HCT116 (cell line): Measurements from ENCODE around the gene PLEK. TPM values are rescaled to one million over a fixed set of nuclear protein-coding genes. Genes with fewer than 3 reads are reported as not detected.

Source experiments
- ATAC-seq: fragments of 200-7000 bp; cut with Tn5 transposase; 2 replicates; pipeline ENCODE4 v1.9.1; 2020; ENCODE audit warnings: mild to moderate bottlenecking, moderate library complexity
- BruUV-seq: library from RNA; stranded (reverse); fragments of 400-500 nt; replicated peaks from 2 replicates; lab custom pipeline; 2021; lab: Mats Ljungman, UMichigan
- CTCF ChIA-PET: fragments of 300-600 bp; sonication (Branson Sonifier 250); formaldehyde crosslinking; loops from one replicate; lab custom pipeline; 2021; ENCODE audit warnings: antibody characterized with exemption; lab: Charles Lee
- POLR2A ChIA-PET: fragments of 300-600, 350-600 bp; sonication (Branson Sonifier 250); formaldehyde crosslinking; loops from one replicate; lab custom pipeline; 2021; ENCODE audit warnings: antibody characterized with exemption; lab: Charles Lee
- RAD21 ChIA-PET, 2 experiments: fragments of 300-600 bp; sonication (Branson Sonifier 250); formaldehyde crosslinking; loops; one replicate each; lab custom pipeline; 2023; ENCODE audit warnings: low total read pairs in 2 of 2; ENCODE audit not compliant: uncharacterized antibody in 2 of 2, unreplicated experiment in 2 of 2, low non-redundant PET in 1 of 2; lab: Charles Lee
- DNase-seq: peaks from one replicate; pipeline ENCODE4 v3.0.0-alpha.2; 2010; ENCODE audit warnings: low read depth, low spot score
- H2AFZ ChIP-seq: fragments of 200-600 bp; shearing (Covaris generic), sonication (generic); 2 replicates; pipeline ENCODE4 v1.6.1; 2017; ENCODE audit warnings: low read depth, mixed run types, mixed read lengths, antibody characterized with exemption, low read length; ENCODE audit not compliant: poor library complexity, severe bottlenecking
- H3K27ac ChIP-seq: 2 replicates; pipeline ENCODE4 v1.5.1; 2012; ENCODE audit warnings: low read depth, low read length
- H3K27me3 ChIP-seq: fragments of 200-600 bp; sonication (generic); 2 replicates; pipeline ENCODE4 v1.6.1; 2016; ENCODE audit warnings: mixed run types, low read length, mixed read lengths; ENCODE audit not compliant: insufficient read depth
- H3K36me3 ChIP-seq, 2 experiments: fragments of 200-500 bp in 1 of 2; fragments of 200-600 bp in 1 of 2; sonication (Bioruptor generic) in 1 of 2; sonication (generic) in 1 of 2; 2 replicates each; pipeline versions ENCODE4 v1.5.1 to v1.6.1; 2014 to 2016; ENCODE audit warnings: low read length in 2 of 2, inconsistent platforms in 1 of 2, mixed read lengths in 1 of 2, mixed run types in 1 of 2; ENCODE audit not compliant: insufficient read depth in 2 of 2, control insufficient read depth in 1 of 2
- H3K4me1 ChIP-seq, 2 experiments: fragments of 200-600 bp in 1 of 2; sonication (generic) in 1 of 2; 2 replicates each; pipeline versions ENCODE4 v1.5.1 to v1.6.1; 2012 to 2017; ENCODE audit warnings: low read length in 2 of 2, inconsistent platforms in 1 of 2, mild to moderate bottlenecking in 1 of 2, mixed read lengths in 1 of 2, mixed run types in 1 of 2, moderate library complexity in 1 of 2; ENCODE audit not compliant: insufficient read depth in 2 of 2, control insufficient read depth in 1 of 2
- H3K4me2 ChIP-seq: fragments of 200-600 bp; sonication (generic); 2 replicates; pipeline ENCODE4 v1.6.1; 2017; ENCODE audit warnings: mixed run types, low read length, mixed read lengths
- H3K4me3 ChIP-seq, 2 experiments: fragments of 200-600 bp in 1 of 2; sonication (generic) in 1 of 2; replicated peaks in 1 of 2; 2 replicates each; pipeline ENCODE4 v1.5.1; 2011 to 2016; ENCODE audit warnings: low read length in 2 of 2, control low read depth in 1 of 2, low read depth in 1 of 2, mild to moderate bottlenecking in 1 of 2, mixed read lengths in 1 of 2, mixed run types in 1 of 2
- H3K79me2 ChIP-seq: fragments of 200-600 bp; sonication (generic); 2 replicates; pipeline ENCODE4 v1.6.1; 2017; ENCODE audit warnings: mild to moderate bottlenecking, mixed run types, low read length, moderate library complexity, mixed read lengths; ENCODE audit not compliant: insufficient read depth
- H3K9ac ChIP-seq: fragments of 200-600 bp; sonication (generic); 2 replicates; pipeline ENCODE4 v1.6.1; 2016; ENCODE audit warnings: low read length, mixed read lengths
- H3K9me2 ChIP-seq: fragments of 200-600 bp; sonication (generic), shearing (Covaris generic); 2 replicates; pipeline ENCODE4 v1.6.1; 2017; ENCODE audit warnings: mixed run types, mild to moderate bottlenecking, moderate library complexity; ENCODE audit not compliant: insufficient read depth
- H3K9me3 ChIP-seq, 2 experiments: fragments of 200-500 bp in 1 of 2; fragments of 200-600 bp in 1 of 2; sonication (Bioruptor generic) in 1 of 2; sonication (generic) in 1 of 2; 2 replicates each; pipeline ENCODE4 v1.6.1; 2014 to 2017; ENCODE audit warnings: low read length in 2 of 2, mixed read lengths in 2 of 2, inconsistent platforms in 1 of 2, low read depth in 1 of 2, mild to moderate bottlenecking in 1 of 2, mixed run types in 1 of 2, moderate library complexity in 1 of 2; ENCODE audit not compliant: control insufficient read depth in 1 of 2, insufficient read depth in 1 of 2
- H4K20me1 ChIP-seq: fragments of 200-600 bp; sonication (generic), shearing (Covaris generic); 2 replicates; pipeline ENCODE4 v1.6.1; 2017; ENCODE audit warnings: mixed run types, mild to moderate bottlenecking, moderate library complexity; ENCODE audit not compliant: insufficient read depth
- ATF3 ChIP-seq: IDR thresholded peaks from 2 replicates; pipeline ENCODE4 v1.6.1; 2012
- CBX3 ChIP-seq: IDR thresholded peaks from 2 replicates; pipeline ENCODE4 v1.6.1; 2012; ENCODE audit warnings: low read depth
- CEBPB ChIP-seq: IDR thresholded peaks from 2 replicates; pipeline ENCODE4 v1.6.1; 2012; ENCODE audit warnings: low read depth
- EGR1 ChIP-seq: IDR thresholded peaks from 2 replicates; pipeline ENCODE4 v1.6.1; 2012; ENCODE audit warnings: low read depth
- EZH2 ChIP-seq: fragments of 200-600 bp; sonication (generic); IDR thresholded peaks from 2 replicates; pipeline ENCODE4 v1.6.1; 2017; ENCODE audit warnings: antibody characterized with exemption, mixed run types
- EZH2phosphoT487 ChIP-seq: fragments of 200-600 bp; IDR thresholded peaks from 2 replicates; pipeline ENCODE4 v1.6.1; 2018; ENCODE audit warnings: antibody characterized with exemption, borderline replicate concordance
- JUND ChIP-seq: IDR thresholded peaks from 2 replicates; pipeline ENCODE4 v1.6.1; 2012
- MAX ChIP-seq: IDR thresholded peaks from 2 replicates; pipeline ENCODE4 v1.6.1; 2012
- POLR2A ChIP-seq: IDR thresholded peaks from 2 replicates; pipeline ENCODE4 v1.7.0; 2011; ENCODE audit warnings: borderline replicate concordance; ENCODE audit not compliant: insufficient read depth, insufficient read length; ENCODE audit errors: extremely low read depth
- RAD21 ChIP-seq: IDR thresholded peaks from 2 replicates; pipeline ENCODE4 v1.6.1; 2012; ENCODE audit warnings: low read depth, mild to moderate bottlenecking
- SP1 ChIP-seq: IDR thresholded peaks from 2 replicates; pipeline ENCODE4 v1.6.1; 2012; ENCODE audit warnings: low read depth
- TCF7L2 ChIP-seq: IDR thresholded peaks from 2 replicates; pipeline ENCODE4 v1.7.0; 2011; ENCODE audit warnings: borderline replicate concordance, inconsistent platforms; ENCODE audit not compliant: insufficient read depth, insufficient read length; ENCODE audit errors: extremely low read depth
- ZFX ChIP-seq: fragments of 450-650 bp; IDR thresholded peaks from 2 replicates; pipeline ENCODE4 v1.6.1; 2017
- ZNF274 ChIP-seq: fragments of 200-500 bp; sonication (Bioruptor generic); IDR thresholded peaks from 2 replicates; pipeline ENCODE4 v1.6.1; 2014; ENCODE audit warnings: mild to moderate bottlenecking, low read depth, low read length, inconsistent platforms
- intact Hi-C: fragments of 100-400 bp; cut with micrococcal nuclease; formaldehyde crosslinking; loops from 2 replicates; pipeline ENCODE4 v1.10.0; 2022
- total RNA-seq: library from RNA; stranded (reverse); gene quantifications from one replicate; pipeline ENCODE4 v1.2.1, GENCODE V29; 2021; ENCODE audit not compliant: unreplicated experiment

The PLEK gene
- total RNA-seq, 1 experiment from 2014 or later = 0.22 TPM

- DNase-seq (no peak), ATAC-seq (no peak)
- ChIA-PET CTCF (interaction anchor here (2.5 kb wide), 1 partner anchor 69 kb away, joined by 8 read pairs; no protein-coding TSS in a partner anchor), RAD21 (no interaction called here), POLR2A (no interaction called here)
- intact Hi-C loops = no loop called here
- TF ChIP-seq EGR1 (no peak), POLR2A (no peak), EZH2phosphoT487 (no peak), JUND (no peak), ZNF274 (no peak)
- H3K9me3 ChIP-seq = no peaks in the 10 kb centered on the region
- no peak overlapping the region for H3K4me3 ChIP-seq
- BruUV-seq = no TSS peak
- H2AFZ ChIP-seq = no peak overlapping the region
- no peak overlapping the region for H3K27ac ChIP-seq
- no peak overlapping the region for H3K9ac ChIP-seq
- H3K27me3 ChIP-seq = no peaks in the 10 kb centered on the region
- no peaks in the 10 kb centered on the region for H3K36me3 ChIP-seq
- no peaks in the 10 kb centered on the region for H4K20me1 ChIP-seq
- no peaks in the 10 kb centered on the region for H3K4me1 ChIP-seq
- no peak overlapping the region for H3K4me2 ChIP-seq
- H3K9me2 ChIP-seq = no peaks in the 10 kb centered on the region
- no peaks in the 10 kb centered on the region for H3K79me2 ChIP-seq
These were observed 7.4 kb downstream of the PLEK start for GRCh38 chr2:68372485-68372884.

GRCh38 chr2:68374184-68374583, 9.1 kb downstream of the PLEK start:
- DNase-seq (no peak), ATAC-seq (no peak)
- H3K79me2 ChIP-seq = no peaks in the 10 kb centered on the region
- ChIA-PET CTCF (no interaction called here), RAD21 (no interaction called here), POLR2A (no interaction called here)
- TF ChIP-seq EZH2 (no peak), CBX3 (no peak), MAX (no peak), EGR1 (no peak), CEBPB (no peak), RAD21 (no peak), POLR2A (no peak), EZH2phosphoT487 (no peak), ZFX (no peak), JUND (no peak), SP1 (no peak), TCF7L2 (no peak), ATF3 (no peak)
- H3K27ac ChIP-seq = no peak overlapping the region
- H4K20me1 ChIP-seq = no peaks in the 10 kb centered on the region
- H3K4me3 ChIP-seq = no peak overlapping the region
- intact Hi-C loops = no loop called here
- H3K9me2 ChIP-seq = no peaks in the 10 kb centered on the region
- no peaks in the 10 kb centered on the region for H3K27me3 ChIP-seq
- BruUV-seq = no TSS peak
- no peak overlapping the region for H3K9ac ChIP-seq
- H3K36me3 ChIP-seq = no peaks in the 10 kb centered on the region
- no peak overlapping the region for H3K4me2 ChIP-seq
- H2AFZ ChIP-seq = no peak overlapping the region
- H3K9me3 ChIP-seq = no peaks in the 10 kb centered on the region
- no peaks in the 10 kb centered on the region for H3K4me1 ChIP-seq
